Nephron (organoid): ENCODE data around the gene MUC5B.

Experiments used
- H3K27ac Mint-ChIP-seq, 3 experiments: 2 replicates each; pipeline ENCODE4 v1.8.0; 2020; ENCODE audit warnings: mixed read lengths in 3 of 3, mild to moderate bottlenecking in 2 of 3, moderate library complexity in 1 of 3
- H3K27me3 Mint-ChIP-seq: 2 replicates; pipeline ENCODE4 v1.8.0; 2021; ENCODE audit warnings: low read depth, mild to moderate bottlenecking, moderate library complexity, mixed read lengths
- H3K36me3 Mint-ChIP-seq: 2 replicates; pipeline ENCODE4 v1.8.0; 2020; ENCODE audit warnings: low read depth, mixed read lengths
- H3K4me1 Mint-ChIP-seq: 2 replicates; pipeline ENCODE4 v1.8.0; 2020; ENCODE audit warnings: mixed read lengths
- H3K4me3 Mint-ChIP-seq, 3 experiments: 2 replicates each; pipeline ENCODE4 v1.8.0; 2020; ENCODE audit warnings: mild to moderate bottlenecking in 3 of 3, mixed read lengths in 3 of 3, moderate library complexity in 2 of 3
- H3K9me3 Mint-ChIP-seq: 2 replicates; pipeline ENCODE4 v1.8.0; 2020; ENCODE audit warnings: mixed read lengths
- TF ChIP-seq, protein P1 (sequence below), 3 experiments: fragments of 200-600 bp; sonication (generic); IDR thresholded peaks; one replicate each; pipeline ENCODE4 v1.5.0; 2021; ENCODE audit warnings: antibody characterized with exemption in 3 of 3; ENCODE audit not compliant: unreplicated experiment in 3 of 3

MUC5B gene

DNA sequence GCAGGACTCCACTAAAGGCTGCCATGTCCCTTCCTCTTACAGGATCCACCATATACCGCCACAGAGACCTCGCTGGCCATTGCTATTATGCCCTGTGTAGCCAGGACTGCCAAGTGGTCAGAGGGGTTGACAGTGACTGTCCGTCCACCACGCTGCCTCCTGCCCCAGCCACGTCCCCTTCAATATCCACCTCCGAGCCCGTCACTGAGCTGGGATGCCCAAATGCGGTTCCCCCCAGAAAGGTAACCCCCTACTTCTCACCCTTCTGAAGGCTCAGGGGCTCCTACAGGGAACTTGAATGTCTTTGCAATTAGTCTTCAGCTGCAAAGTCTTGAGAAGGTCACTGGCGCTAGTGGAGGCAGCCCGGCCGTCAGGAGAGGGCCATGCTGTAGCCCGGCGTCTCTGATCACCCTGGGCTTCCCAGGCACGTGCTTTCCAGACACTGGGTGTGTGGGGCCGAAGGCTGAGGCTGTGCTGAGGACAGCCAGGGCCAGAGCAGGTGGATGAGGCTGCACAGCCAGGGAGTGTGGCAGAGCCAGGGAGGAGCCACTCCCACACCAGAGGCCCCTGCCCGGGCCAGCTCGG lies 30.0 kb upstream of the MUC5B start:
- H3K4me3 Mint-ChIP-seq: no peak overlapping the region
- H3K36me3 Mint-ChIP-seq: no peaks in the 10 kb centered on the region
- H3K9me3 Mint-ChIP-seq: peaks cover 3% of the 10 kb centered on the region
- TF ChIP-seq, protein P1, sequence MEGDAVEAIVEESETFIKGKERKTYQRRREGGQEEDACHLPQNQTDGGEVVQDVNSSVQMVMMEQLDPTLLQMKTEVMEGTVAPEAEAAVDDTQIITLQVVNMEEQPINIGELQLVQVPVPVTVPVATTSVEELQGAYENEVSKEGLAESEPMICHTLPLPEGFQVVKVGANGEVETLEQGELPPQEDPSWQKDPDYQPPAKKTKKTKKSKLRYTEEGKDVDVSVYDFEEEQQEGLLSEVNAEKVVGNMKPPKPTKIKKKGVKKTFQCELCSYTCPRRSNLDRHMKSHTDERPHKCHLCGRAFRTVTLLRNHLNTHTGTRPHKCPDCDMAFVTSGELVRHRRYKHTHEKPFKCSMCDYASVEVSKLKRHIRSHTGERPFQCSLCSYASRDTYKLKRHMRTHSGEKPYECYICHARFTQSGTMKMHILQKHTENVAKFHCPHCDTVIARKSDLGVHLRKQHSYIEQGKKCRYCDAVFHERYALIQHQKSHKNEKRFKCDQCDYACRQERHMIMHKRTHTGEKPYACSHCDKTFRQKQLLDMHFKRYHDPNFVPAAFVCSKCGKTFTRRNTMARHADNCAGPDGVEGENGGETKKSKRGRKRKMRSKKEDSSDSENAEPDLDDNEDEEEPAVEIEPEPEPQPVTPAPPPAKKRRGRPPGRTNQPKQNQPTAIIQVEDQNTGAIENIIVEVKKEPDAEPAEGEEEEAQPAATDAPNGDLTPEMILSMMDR (IDR thresholded peaks at IDR 0.05; ENCODE audit: unreplicated experiment in 3 of 3): no peak
- no peaks in the 10 kb centered on the region for H3K4me1 Mint-ChIP-seq
- H3K27ac Mint-ChIP-seq: no peak overlapping the region
- H3K27me3 Mint-ChIP-seq: peaks cover 5% of the 10 kb centered on the region

DNA sequence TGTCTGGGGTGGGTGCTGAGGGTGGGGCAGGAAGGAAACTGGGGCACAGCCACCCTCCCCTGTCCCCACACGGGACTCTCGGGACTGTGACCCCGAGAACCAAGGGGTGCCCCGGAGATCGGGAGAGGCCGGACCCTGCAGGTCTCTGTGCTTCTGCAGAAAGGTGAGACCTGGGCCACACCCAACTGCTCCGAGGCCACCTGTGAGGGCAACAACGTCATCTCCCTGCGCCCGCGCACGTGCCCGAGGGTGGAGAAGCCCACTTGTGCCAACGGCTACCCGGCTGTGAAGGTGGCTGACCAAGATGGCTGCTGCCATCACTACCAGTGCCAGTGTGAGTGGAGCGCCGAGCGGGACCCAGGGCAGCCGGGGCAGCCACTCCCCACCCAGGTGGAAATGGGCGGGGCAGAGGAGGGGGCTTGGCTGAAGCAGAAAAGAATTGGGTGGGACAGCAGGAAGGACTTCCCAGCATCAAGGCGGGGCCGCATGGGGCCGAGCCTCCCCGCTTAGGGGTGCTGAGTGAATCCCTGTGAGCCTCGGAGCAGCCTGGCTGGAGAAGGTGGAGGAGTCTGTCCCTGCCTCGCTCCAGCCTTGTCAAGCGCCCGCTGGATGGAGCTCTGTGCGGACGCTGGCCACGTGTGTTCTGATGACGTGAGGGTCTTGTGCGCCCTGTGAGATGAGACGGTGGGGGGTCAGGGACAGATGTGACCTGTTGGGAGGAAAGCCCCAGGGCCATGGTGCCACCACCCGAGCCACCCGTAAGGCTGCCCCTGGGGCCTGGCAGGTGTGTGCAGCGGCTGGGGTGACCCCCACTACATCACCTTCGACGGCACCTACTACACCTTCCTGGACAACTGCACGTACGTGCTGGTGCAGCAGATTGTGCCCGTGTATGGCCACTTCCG lies 29.3 kb upstream of the MUC5B start:
- H3K4me1 Mint-ChIP-seq: no peaks in the 10 kb centered on the region
- TF ChIP-seq, protein P1 (IDR thresholded peaks at IDR 0.05; ENCODE audit: unreplicated experiment in 3 of 3): no peak
- no peak overlapping the region for H3K27ac Mint-ChIP-seq
- H3K36me3 Mint-ChIP-seq: no peaks in the 10 kb centered on the region
- peaks cover 5% of the 10 kb centered on the region for H3K27me3 Mint-ChIP-seq
- peaks cover 3% of the 10 kb centered on the region for H3K9me3 Mint-ChIP-seq
- no peak overlapping the region for H3K4me3 Mint-ChIP-seq

DNA sequence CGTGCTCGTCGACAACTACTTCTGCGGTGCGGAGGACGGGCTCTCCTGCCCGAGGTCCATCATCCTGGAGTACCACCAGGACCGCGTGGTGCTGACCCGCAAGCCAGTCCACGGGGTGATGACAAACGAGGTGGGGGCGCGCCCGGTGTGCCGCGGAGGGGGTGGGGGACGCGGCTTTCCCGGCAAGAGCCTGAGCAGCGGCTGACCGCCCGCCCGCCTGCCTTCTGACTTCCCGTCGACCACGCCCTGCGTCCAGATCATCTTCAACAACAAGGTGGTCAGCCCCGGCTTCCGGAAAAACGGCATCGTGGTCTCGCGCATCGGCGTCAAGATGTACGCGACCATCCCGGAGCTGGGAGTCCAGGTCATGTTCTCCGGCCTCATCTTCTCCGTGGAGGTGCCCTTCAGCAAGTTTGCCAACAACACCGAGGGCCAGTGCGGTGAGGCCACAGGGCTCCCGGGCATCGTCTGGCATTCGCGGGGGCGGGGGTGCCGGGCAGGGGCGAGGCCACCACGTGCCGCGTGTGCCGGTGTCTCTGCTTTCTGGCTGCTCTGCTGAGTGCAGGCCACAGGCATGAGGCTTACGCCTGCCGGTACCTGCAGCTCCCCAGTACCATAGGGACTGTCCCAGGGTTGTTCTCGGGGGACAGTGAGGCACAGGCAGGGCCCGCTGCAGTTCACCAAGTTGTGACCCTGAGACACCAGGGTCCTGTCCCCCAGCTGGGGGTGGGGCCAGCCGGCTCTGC lies 28.5 kb upstream of the MUC5B start:
- Mint-ChIP-seq H3K27me3 (peaks cover 5% of the 10 kb centered on the region), H3K36me3 (no peaks in the 10 kb centered on the region), H3K4me1 (no peaks in the 10 kb centered on the region), H3K4me3 (no peak overlapping the region), H3K9me3 (peaks cover 3% of the 10 kb centered on the region), H3K27ac (no peak overlapping the region)
- TF ChIP-seq, protein P1 (IDR thresholded peaks at IDR 0.05; ENCODE audit: unreplicated experiment in 3 of 3): no peak

DNA sequence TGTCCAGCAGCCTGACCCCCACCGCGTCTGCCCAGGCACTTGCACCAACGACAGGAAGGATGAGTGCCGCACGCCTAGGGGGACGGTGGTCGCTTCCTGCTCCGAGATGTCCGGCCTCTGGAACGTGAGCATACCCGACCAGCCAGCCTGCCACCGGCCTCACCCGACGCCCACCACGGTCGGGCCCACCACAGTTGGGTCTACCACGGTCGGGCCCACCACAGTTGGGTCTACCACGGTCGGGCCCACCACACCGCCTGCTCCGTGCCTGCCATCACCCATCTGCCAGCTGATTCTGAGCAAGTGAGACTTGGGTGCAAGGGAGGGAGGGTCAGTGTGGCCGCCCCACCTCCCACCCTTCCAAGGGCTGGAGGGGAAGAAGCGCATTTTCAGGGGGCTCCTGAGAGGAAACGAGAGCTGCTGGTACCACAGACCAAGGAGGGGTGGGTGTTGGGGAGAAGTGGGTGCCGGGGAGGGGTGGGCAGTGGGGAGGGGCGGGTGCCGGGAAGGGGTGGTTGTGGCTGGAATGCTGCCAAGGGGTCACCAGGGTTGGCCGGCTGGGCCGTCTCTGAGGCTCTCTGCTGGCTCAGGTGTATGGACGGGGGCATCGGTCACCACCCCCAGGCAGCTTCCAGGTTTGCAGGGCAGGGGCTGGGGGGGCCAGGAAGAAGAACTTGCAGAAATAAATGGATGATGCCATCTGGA lies 27.7 kb upstream of the MUC5B start:
- Mint-ChIP-seq H3K27me3 (peaks cover 5% of the 10 kb centered on the region), H3K36me3 (no peaks in the 10 kb centered on the region), H3K27ac (no peak overlapping the region), H3K9me3 (peaks cover 3% of the 10 kb centered on the region), H3K4me3 (no peak overlapping the region), H3K4me1 (no peaks in the 10 kb centered on the region)
- TF ChIP-seq, protein P1 (IDR thresholded peaks at IDR 0.05; ENCODE audit: unreplicated experiment in 3 of 3): no peak

DNA sequence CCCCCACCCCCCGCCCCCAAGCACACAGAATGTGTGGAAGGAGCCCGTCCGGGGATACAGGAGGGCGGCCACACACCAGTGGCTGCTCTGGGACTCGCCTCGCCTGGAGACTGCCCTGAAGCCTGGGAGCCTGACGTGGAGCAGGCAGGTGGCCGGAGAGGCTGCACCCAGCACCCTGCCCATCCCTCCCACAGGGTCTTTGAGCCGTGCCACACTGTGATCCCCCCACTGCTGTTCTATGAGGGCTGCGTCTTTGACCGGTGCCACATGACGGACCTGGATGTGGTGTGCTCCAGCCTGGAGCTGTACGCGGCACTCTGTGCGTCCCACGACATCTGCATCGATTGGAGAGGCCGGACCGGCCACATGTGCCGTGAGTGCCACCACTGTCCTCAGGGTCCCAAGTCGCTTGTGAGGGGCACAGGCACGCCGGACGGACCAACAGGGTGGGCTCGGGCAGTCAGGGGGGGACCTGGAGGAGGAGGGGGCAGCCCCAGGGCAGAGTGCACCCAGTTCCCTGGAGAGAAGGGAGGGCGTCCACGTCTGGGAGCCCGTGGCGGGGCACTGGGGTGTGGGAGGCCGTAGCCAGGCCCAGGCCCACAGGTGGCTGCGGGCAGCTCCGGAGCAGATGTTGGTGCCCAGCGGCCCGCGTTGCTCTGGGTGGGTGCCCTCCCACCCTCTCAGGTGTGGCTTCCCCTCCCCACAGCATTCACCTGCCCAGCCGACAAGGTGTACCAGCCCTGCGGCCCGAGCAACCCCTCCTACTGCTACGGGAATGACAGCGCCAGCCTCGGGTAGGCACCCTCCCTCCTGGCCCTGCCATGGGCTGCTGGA lies 27.0 kb upstream of the MUC5B start:
- TF ChIP-seq, protein P1 (IDR thresholded peaks at IDR 0.05; ENCODE audit: unreplicated experiment in 3 of 3): no peak
- H3K27me3 Mint-ChIP-seq: peaks cover 5% of the 10 kb centered on the region
- H3K4me1 Mint-ChIP-seq: no peaks in the 10 kb centered on the region
- H3K27ac Mint-ChIP-seq: no peak overlapping the region
- no peaks in the 10 kb centered on the region for H3K36me3 Mint-ChIP-seq
- peaks cover 3% of the 10 kb centered on the region for H3K9me3 Mint-ChIP-seq
- H3K4me3 Mint-ChIP-seq: no peak overlapping the region
